SH-SY5Y (cell line): ENCODE data around the gene GABRG3.

ENCODE experiments used
- GATA2 ChIP-seq: IDR thresholded peaks from 2 replicates; pipeline ENCODE4 v1.6.1; 2011; ENCODE audit warnings: mild to moderate bottlenecking, low read depth, low read length
- GATA3 ChIP-seq: IDR thresholded peaks from 2 replicates; pipeline ENCODE4 v1.6.1; 2011; ENCODE audit warnings: low read depth, mild to moderate bottlenecking, low read length, moderate library complexity

GABRG3 gene

DNA sequence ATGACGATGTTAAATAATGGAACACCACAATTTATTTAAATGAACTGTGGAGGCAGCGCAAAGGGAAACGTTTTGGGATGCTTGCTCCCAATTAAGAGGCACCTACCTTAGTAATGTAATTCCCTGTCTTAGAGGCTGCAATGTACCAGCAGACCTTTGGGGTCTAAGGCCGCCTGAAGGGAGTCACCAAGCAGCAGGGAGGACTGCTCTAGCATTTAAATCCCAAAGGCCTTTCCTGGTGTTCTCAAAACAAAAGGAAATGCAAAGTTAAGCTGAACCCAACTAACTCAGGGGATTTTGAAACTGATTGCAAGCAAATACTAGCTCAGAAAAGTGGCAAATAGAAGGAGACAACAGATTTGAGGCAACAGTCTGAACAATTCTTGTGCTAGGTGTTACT, 510.8 kb downstream of the GABRG3 start:
- TF ChIP-seq GATA2 (no peak), GATA3 (no peak)

DNA sequence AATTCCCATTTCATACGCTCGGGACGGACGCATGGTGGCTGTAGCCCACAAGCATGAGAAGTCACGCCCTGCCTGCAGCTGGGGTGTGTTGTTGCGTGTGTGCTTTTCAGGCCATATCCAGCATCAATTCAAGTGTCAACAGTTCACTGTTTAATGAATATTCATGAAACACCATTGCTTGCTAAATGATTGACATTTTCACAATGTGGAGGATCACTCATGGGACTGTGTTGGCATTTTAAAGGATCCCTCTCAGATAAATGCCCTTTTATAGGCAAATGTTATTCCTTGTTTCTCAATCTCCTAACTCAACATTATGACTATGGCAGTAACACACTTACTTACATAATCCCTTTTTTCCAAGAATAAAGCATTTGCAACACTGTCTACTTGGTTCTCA, 511.3 kb downstream of the GABRG3 start:
- TF ChIP-seq GATA3: no peak
- TF ChIP-seq GATA2: no peak

DNA sequence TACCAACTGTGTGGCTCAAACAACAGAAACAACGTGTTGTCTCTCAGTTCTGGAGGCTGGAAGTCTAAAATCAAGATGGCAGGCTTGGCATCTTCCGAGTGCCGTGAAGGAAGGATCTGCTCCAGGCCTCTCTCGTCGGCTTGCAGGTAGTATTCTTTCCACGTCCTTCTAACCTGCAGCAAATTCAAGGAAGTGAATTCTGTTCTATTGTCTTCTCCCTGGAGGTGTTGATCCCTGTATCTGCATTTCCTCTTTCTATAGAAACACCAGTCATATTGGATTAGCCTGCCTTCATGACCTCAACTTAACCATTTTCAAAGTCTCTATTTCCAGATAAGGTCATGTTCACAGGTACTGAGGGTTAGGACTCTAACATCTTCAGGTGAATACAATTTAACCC, 512.1 kb downstream of the GABRG3 start:
- no peak for TF ChIP-seq GATA2
- TF ChIP-seq GATA3: no peak

DNA sequence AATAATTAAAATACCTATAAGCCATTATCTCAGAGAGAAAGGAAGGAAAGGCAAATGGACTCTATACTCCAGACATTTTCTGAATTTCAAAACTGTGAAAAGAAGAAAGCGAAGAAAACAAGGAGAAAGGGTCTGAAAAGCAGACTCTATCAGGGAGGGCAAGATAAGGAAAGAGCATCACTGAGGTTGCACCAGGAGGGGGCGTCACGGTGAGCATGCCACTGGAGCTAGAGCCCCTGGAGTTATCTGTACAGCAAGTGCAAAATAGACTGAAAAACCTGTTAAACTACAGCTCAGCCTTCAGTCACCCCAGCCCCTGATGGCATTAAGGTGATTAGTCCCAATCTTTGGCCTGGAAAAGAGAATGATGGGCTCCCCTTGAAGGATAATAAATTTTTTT, 514.3 kb downstream of the GABRG3 start:
- no peak for TF ChIP-seq GATA2
- no peak for TF ChIP-seq GATA3

DNA sequence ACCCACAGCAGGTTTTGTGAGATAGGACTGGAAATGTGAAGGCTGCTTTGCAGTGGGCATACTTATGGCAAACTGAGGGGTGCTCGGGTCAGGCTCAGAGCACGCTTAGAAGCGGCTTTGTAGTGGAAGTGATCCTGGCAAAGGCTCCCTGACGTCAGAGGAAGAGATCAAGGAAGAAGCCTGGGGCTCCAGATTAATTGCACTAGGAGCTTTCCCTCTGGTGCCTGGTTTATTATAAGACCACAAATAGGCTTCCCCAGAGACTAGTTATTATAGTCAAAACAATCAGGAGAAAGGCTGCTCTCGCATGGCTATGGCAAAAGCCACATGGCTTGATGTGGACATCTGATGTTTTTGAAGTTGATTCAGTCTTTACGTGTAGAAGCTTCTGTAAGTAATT, 515.1 kb downstream of the GABRG3 start:
- TF ChIP-seq GATA3 (no peak), GATA2 (no peak)

DNA sequence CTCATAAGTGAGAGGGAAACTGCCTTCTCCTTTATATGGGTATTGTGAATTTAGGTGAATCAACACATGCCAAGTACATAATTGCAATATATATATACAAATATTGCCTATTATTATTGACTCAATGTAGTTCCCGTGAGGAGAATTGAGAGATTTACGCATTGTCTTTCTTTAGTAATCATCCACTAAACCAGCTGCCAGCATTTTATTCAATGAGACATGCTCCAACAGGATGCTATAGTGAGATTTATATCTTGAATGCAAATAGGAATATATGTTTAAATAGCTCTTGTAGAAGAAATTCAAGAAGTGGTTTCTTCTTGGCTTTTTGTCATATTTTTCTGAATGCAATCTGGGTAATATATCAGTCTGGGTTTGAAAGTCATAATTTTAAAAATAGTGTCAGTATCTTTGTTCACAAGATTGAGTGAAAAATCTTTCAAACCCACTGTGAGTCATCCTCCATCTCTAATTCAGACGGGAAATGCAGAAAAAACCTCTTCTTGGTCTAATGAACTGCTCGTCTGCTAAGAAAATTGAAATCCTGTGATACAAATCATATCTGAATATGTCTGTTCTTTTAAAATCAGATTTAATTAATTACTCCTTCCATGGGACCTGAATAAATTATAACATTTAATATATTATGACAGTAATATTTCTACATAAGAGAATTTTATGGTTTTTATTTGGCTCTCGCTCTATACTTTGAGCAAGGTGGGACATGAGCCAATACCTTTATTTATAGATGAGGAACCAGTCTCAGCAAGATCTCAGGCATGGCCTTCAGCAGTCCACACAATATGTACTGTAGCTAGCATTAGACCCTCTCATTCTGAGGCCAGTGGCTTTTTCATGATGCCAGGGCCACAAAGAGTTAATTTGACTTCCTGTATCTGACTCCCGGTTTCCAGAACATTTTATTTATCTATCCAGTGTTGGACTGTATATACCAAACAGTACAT, 516.0 kb downstream of the GABRG3 start:
- TF ChIP-seq GATA3 (no peak), GATA2 (no peak)

DNA sequence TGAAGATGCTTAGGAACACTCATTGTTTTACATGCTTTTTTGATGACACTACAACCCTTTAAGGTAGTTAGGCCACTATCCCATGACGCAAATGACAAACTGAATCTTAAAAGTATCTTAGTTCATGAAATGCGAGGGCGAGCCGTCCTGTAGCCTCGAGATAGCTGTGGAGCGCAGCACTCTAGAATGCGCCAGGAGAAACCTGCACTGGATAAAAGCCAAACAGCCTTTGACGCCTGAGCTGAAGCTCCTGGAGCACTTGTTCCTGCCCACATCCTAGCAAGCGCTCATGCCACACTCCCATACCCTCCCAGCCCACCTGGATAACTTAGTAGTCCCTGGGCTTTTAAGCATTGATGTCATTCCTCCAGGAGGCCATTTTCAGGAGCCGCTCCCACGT, 516.9 kb downstream of the GABRG3 start:
- TF ChIP-seq GATA3 (no peak), GATA2 (no peak)

DNA sequence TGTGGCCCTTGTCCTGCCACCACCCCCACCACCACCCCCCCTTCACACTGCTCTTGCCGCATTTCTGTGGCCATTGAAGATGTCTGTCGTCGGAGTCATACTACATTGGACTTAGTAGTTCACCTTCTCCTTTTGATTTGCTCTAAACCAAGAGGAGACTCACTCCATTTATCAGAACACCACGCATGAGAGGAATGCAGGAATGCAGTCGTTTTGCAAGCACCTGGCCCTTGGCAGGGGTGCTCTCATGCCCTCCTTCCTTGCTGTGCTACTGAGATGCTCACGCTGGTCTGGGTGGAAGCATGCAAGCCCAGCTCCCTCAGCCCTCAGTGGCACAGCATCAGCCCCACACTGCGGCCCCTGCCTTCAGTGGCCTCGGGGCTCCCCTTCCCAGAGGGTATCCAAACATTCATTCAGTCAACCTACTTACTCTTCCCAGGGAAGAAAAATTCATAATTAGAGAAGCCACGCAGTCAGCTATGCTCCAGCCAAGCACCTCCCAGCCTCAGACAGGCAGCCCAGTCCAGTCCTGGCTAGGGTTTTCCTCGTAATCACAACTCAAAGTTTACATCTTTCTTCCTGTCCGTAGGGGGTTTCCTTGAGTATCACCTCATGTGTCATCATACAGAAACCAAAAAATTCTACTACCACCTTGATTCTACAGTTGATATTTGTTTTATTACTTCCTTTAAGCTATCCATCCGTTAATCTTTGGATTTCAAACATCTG, 520.0 kb downstream of the GABRG3 start:
- TF ChIP-seq GATA3 (no peak), GATA2 (no peak)

DNA sequence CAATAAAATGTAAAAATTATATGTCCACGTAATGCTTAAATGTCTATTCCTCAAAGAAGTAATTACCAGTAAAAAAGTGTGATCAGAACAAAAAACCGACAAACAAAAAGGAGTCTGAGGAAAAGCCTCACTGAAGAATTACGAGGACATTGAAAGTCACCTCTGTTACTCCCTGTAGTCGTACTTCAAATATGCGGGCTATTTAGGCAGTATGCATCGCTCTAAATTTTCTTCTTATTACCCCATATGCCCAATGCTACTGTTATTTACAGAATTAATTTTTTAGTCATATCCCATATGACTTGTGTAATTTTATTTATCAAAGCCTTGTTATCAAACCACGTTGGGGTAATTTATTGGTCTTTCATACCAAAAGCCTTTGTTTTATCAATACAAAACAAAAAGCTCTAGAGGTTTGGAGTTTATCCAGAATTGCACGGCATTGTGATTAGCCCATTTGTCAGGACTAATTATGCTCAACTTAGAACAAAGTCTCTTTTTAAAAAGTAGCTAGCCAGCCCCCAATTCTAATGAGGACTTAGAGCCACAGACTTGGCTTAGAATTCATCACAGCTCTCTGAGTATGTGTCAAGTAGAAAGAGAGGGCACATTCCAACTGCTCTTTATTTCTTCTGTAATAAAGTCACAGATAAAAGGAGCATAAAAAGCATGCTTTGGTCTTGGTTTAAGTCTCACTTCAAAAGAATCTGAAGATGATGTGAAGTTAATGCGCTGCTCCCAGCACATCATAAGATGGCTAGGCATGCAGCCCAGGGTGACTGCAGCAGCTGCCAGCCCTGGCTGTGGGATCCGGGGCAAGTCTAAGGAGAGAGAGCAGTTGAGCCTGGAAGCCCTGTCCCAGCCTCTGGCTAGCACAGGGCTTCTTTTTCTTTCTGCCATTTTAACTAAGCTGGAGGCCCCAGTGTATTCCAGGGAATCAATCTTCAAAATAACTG, 521.0 kb downstream of the GABRG3 start:
- TF ChIP-seq GATA3 (no peak), GATA2 (no peak)

DNA sequence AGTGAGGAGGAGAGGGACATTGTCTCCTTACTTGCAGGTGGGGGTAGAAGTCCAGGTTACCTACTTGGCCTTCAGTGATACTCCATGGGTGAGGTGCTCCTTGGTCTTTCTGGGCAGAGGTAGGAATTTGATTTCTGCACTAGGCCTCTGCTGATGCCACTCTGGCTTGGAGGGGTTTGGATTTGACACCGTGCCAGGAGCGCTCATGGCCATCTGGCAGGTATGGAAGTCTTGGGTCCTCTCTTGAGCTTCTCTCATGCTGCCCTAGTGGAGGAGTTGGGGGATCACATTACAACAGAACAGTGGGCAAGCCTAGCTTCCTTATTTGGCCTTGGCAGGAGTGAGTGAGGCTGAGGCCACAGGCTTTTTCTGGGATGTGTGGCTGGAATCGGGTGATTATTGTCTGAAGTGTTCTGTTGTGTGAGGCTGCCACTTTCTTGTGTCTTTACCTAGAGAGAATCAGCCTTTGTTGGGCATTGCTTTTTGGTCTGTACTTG, 525.0 kb downstream of the GABRG3 start:
- TF ChIP-seq GATA2 (no peak), GATA3 (no peak)

DNA sequence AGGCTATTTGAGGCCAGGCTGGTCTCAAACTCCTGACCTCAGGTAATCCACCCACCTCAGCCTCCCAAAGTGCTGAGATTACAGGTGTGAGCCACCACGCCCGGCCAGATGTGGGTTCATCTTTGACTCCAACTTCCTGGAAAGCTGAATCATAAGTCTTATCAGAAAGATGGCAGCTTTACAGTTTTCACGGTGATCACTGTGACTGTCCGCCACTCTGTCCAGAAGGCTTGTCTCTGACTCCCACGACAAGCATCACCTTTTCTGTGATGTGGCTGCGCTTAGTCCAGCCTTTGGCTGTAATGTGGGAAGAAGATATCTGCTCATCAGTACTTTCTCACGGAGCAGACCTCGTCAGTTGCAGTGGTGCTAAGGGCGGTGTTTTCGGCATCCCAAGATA, 527.7 kb downstream of the GABRG3 start:
- no peak for TF ChIP-seq GATA2
- no peak for TF ChIP-seq GATA3

DNA sequence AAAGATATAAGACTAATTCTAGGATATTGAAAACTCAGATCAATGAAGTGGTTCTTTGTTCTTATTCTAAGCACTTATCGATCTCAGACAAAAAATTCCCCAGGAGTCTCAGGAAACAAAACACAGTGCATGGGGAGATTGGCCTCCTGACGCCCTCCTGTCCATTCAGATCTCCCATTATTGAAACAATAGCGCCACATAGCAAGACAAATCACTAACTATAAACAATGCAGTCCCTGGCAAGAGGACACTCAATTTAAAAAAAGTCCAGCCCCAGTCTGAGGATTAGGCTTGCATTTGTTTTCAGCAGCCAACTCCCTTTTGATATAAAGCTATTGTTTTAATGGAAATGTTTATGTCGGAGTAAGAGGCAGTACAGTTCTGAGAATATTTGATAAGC, 528.2 kb downstream of the GABRG3 start:
- TF ChIP-seq GATA2 (no peak), GATA3 (no peak)

DNA sequence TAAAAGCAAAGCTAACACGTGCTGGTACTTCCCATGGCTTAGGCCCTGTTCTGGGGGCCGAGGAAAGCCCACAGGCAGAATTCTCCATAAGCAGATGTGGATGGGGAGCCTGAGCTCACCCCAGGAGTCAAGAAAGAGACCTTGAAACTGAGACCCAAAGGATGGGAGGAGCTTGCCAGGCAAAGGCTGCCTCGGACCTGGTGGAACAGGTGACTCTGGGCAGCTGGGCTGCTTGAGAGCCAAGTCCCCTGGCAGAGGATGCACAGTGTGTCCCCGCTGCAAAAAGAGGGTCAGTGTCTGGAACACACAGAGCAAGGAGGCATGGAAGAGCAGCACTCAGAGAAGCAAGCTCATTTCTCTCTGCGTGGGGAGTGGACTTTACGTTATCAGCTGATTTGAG, 528.7 kb downstream of the GABRG3 start:
- no peak for TF ChIP-seq GATA3
- TF ChIP-seq GATA2: no peak

DNA sequence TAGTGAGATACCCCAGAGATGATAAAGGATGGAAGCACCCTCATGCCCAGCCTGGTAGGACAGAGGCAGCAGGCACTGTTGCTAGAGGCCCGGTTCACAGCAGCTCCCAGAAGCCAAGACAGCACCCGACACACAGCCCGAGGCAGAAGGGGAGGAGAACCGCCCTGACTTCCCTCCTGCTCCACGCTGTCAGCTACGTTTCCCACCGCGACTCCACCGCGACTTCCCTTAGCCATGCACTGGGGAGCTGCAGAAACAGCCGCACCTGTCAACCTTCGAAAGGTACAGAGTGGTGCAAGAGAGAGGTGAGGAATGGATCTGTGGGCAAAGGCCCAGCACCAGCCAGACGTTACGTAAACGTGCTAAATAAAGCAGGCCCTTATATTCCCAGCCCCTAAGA, 529.2 kb downstream of the GABRG3 start:
- no peak for TF ChIP-seq GATA3
- TF ChIP-seq GATA2: no peak
